Mammary epithelial cell (primary cell): ENCODE measurements around the gene LONRF2.

ENCODE experiments used
- EZH2 ChIP-seq: IDR thresholded peaks from 2 replicates; pipeline ENCODE4 v1.6.1; 2012; ENCODE audit warnings: low read length, inconsistent platforms, borderline replicate concordance
- TF ChIP-seq, protein P1 (sequence below), 2 donors: IDR thresholded peaks in 1 of 2; conservative IDR thresholded peaks in 1 of 2; 2 replicates each; pipeline ENCODE4 v1.5.1; 2011 to 2012; ENCODE audit warnings: inconsistent platforms in 2 of 2, low read length in 2 of 2, mild to moderate bottlenecking in 2 of 2, control low read depth in 1 of 2, low read depth in 1 of 2; ENCODE audit not compliant: insufficient read depth in 1 of 2; ENCODE audit errors: extremely low read depth in 1 of 2

DNA sequence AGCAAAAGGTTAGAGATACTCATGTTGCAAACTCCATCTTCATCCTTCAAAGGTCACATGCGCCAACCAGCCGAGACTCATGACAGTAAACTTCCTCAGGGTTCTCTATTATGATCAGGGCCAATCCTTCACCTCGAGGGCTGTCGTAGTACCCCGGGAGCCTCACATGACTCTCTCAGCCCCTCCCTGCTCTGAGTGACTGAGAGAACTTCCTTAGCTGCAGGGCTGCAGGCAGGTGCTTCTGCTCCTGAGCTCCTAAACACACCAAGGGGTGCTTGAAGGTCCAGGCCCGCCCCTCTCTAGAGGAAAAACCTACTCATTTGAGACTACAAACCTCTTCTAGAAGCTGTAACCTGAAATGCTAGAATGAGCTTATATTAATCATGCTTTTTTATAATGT lies 48.2 kb downstream of the LONRF2 start:
- TF ChIP-seq, protein P1, sequence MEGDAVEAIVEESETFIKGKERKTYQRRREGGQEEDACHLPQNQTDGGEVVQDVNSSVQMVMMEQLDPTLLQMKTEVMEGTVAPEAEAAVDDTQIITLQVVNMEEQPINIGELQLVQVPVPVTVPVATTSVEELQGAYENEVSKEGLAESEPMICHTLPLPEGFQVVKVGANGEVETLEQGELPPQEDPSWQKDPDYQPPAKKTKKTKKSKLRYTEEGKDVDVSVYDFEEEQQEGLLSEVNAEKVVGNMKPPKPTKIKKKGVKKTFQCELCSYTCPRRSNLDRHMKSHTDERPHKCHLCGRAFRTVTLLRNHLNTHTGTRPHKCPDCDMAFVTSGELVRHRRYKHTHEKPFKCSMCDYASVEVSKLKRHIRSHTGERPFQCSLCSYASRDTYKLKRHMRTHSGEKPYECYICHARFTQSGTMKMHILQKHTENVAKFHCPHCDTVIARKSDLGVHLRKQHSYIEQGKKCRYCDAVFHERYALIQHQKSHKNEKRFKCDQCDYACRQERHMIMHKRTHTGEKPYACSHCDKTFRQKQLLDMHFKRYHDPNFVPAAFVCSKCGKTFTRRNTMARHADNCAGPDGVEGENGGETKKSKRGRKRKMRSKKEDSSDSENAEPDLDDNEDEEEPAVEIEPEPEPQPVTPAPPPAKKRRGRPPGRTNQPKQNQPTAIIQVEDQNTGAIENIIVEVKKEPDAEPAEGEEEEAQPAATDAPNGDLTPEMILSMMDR (conservative IDR thresholded peaks at IDR 0.05 in 1 of 2, IDR thresholded peaks at IDR 0.05 in 1 of 2; ENCODE audit: extremely low read depth in 1 of 2, insufficient read depth in 1 of 2, low read depth in 1 of 2, low read length in 2 of 2): no peak
- no peak for TF ChIP-seq EZH2
